Measurements from ENCODE around the gene NEK4.

DNA sequence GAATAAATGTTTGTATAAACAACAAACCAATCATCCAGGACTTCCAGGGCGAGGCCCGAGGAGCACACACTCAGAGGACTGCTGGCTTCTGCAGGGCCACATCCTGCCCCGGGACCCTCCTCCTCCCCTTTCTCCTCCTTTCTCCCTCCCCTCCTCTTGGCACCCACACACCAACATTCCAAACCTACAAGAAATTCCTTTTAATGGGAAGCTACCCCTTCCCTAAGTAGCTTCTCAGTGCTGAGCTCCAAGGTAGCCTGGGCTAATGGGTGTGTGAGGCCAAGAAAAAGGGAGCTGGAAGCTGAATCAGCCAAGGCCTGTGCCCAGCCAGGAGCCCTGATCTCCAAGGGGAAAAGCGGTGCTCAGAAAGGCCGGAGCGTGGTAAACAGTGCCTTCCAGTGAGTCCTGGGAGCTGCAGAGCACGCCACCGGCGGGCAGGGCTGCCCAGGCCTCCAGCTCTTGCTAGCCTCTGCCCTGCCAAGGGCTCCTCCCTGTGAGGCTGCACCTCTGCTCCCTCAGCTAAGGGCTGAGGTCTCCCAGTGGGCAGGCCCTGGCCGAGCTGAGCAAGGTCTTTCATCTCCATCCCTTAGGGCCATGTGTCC, 27.7 kb upstream of the NEK4 start:
- TF ChIP-seq EZH2 (IDR thresholded peaks at IDR 0.05; ENCODE audit: borderline replicate concordance, control insufficient read depth, low read depth, low read length), result no peak
- TF ChIP-seq, protein P1, sequence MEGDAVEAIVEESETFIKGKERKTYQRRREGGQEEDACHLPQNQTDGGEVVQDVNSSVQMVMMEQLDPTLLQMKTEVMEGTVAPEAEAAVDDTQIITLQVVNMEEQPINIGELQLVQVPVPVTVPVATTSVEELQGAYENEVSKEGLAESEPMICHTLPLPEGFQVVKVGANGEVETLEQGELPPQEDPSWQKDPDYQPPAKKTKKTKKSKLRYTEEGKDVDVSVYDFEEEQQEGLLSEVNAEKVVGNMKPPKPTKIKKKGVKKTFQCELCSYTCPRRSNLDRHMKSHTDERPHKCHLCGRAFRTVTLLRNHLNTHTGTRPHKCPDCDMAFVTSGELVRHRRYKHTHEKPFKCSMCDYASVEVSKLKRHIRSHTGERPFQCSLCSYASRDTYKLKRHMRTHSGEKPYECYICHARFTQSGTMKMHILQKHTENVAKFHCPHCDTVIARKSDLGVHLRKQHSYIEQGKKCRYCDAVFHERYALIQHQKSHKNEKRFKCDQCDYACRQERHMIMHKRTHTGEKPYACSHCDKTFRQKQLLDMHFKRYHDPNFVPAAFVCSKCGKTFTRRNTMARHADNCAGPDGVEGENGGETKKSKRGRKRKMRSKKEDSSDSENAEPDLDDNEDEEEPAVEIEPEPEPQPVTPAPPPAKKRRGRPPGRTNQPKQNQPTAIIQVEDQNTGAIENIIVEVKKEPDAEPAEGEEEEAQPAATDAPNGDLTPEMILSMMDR (IDR thresholded peaks at IDR 0.05 in 2 of 3, conservative IDR thresholded peaks at IDR 0.05 in 1 of 3; ENCODE audit: control insufficient read depth in 2 of 3, extremely low read depth in 1 of 3, insufficient read depth in 1 of 3, low read depth in 3 of 3, low read length in 3 of 3), result no peak
- TF ChIP-seq, protein P2, sequence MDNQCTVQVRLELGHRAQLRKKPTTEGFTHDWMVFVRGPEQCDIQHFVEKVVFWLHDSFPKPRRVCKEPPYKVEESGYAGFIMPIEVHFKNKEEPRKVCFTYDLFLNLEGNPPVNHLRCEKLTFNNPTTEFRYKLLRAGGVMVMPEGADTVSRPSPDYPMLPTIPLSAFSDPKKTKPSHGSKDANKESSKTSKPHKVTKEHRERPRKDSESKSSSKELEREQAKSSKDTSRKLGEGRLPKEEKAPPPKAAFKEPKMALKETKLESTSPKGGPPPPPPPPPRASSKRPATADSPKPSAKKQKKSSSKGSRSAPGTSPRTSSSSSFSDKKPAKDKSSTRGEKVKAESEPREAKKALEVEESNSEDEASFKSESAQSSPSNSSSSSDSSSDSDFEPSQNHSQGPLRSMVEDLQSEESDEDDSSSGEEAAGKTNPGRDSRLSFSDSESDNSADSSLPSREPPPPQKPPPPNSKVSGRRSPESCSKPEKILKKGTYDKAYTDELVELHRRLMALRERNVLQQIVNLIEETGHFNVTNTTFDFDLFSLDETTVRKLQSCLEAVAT (IDR thresholded peaks at IDR 0.05), result no peak
- no peak for TF ChIP-seq POLR2AphosphoS5 (IDR thresholded peaks at IDR 0.05; ENCODE audit: low read length)
- no peak for TF ChIP-seq ESRRA (IDR thresholded peaks at IDR 0.05; ENCODE audit: low read length)
- TF ChIP-seq NR2C2 (IDR thresholded peaks at IDR 0.05; ENCODE audit: borderline replicate concordance, control insufficient read depth, insufficient read length, low read depth), result no peak
- TF ChIP-seq, protein P3, sequence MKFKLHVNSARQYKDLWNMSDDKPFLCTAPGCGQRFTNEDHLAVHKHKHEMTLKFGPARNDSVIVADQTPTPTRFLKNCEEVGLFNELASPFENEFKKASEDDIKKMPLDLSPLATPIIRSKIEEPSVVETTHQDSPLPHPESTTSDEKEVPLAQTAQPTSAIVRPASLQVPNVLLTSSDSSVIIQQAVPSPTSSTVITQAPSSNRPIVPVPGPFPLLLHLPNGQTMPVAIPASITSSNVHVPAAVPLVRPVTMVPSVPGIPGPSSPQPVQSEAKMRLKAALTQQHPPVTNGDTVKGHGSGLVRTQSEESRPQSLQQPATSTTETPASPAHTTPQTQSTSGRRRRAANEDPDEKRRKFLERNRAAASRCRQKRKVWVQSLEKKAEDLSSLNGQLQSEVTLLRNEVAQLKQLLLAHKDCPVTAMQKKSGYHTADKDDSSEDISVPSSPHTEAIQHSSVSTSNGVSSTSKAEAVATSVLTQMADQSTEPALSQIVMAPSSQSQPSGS (IDR thresholded peaks at IDR 0.05; ENCODE audit: low read length), result no peak

Data from GM12878 (cell line).